C4-2B (cell line): ENCODE data around the gene CHD9NB.

Experiments
- H3K27ac ChIP-seq: fragments of 450-650 bp; 2 replicates; pipeline ENCODE4 v1.5.1; 2017
- ZFX ChIP-seq: fragments of 450-650 bp; IDR thresholded peaks from 2 replicates; pipeline ENCODE4 v1.6.1; 2017
- TF ChIP-seq, protein P1 (sequence below): fragments of 450-650 bp; conservative IDR thresholded peaks from 2 replicates; pipeline ENCODE4 v1.5.1; 2017; ENCODE audit warnings: mild to moderate bottlenecking

Gene CHD9NB

DNA sequence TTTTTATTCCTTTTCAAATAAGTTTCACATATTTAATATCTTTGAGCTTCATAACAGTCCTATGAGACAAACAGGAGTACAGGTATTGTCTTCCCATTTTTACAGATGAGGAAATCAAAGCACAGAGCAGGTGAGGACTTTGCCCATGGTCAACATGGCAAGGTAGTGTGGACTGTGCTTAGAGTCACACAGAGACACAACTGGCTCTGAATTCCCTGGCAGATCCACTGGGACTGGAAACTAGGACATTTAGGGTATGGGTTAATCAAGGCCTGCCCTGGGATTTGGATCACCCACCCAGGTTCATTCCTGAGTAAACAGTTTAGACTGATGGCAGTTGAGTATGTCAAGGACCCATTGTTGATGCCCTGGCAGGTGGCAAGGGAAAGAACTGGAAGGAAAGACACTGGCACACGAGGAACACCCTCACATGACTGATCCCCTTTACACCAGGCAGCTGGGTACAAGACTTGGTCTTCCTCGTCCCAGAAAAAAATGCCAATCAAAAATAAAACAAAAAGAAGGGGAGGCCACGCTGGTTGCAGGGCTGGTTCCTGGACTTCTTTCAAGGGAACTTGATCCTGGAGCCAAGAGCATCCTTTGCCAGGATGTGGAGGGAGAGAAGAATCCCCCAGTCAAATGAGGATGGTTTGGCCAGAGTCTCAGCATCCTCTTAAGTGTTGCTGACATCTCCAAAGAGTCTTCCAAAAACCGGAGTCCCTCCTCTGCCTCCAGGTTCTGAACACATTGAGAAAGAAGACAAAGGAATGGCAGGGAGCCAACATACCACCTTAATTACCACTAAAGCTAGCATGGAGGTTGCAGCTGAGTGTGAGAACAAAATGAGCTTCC is 37.0 kb upstream of the CHD9NB start:
- no peak for TF ChIP-seq ZFX
- H3K27ac ChIP-seq = peak overlapping the region; percentile 63

DNA sequence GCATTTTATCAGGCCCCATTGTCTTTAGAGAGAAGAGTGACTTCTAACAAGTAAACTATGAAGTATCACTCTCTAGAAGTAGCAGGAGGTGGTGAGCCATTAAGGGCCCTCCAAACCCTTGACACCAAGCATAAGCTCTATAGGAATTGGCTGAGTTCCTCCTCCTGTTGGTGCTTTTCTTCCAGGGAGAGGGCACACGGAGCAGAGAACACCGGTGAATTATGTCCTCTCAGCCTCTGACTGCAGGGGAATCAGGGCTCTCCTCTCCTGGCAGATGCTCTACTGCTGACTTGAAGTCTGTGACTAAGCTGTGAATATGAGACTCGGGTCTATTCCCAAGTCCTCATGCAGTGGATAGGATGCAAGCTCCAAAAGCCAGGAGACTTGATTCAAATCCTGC is 34.4 kb upstream of the CHD9NB start:
- H3K27ac ChIP-seq = no peak overlapping the region

DNA sequence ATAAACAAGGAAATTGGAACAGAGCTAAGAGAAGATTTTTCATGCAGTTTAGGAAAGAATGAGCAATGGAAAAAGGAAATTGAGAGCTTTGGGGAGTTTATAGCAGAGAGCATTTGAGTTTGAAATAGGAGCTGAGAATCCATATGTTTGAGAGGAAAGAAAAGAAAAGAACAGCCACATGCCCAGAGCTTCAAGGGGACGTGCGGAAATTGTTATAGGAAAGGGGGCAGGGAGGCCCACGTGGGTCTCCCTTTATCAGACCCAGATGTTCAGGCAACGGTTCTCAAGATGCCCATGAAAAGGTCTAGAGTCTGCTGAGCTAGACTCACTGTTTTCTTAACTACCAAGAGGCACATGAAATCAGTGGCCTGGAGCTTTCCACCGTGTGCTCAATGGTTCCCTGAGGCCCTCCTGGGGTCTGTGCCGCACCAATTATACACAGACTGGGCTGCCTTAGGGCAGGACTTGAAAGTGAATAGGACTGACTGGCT is 33.3 kb upstream of the CHD9NB start:
- TF ChIP-seq ZFX = no peak
- TF ChIP-seq, protein P1, sequence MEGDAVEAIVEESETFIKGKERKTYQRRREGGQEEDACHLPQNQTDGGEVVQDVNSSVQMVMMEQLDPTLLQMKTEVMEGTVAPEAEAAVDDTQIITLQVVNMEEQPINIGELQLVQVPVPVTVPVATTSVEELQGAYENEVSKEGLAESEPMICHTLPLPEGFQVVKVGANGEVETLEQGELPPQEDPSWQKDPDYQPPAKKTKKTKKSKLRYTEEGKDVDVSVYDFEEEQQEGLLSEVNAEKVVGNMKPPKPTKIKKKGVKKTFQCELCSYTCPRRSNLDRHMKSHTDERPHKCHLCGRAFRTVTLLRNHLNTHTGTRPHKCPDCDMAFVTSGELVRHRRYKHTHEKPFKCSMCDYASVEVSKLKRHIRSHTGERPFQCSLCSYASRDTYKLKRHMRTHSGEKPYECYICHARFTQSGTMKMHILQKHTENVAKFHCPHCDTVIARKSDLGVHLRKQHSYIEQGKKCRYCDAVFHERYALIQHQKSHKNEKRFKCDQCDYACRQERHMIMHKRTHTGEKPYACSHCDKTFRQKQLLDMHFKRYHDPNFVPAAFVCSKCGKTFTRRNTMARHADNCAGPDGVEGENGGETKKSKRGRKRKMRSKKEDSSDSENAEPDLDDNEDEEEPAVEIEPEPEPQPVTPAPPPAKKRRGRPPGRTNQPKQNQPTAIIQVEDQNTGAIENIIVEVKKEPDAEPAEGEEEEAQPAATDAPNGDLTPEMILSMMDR = no peak
- H3K27ac ChIP-seq = peak overlapping the region; percentile 58

More for the DNA sequence above, 34.4 kb upstream of the CHD9NB start:
- TF ChIP-seq, protein P1 = no peak
- no peak for TF ChIP-seq ZFX

DNA sequence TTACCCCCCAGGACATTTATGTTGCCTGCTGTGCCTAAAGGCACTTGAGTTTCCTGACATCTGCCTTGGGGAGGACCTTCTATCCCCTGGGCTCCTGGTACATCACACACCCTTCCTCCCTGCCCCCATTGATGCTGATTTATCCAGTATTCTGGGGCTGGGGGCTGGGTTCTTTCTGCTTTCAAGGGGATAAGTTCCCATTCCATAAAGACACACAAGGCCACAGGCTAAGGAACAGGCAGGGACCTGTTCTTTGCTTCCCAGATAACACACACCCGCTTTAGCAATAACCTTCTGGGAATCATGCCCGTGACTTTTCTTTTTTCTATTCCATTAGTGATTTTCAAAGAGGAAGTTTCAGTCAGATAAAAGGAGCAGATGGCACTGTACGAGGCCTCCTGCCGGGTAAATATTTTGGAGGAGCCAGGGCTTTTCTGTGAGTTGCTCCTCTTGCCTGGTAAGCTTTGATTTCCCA is 32.7 kb upstream of the CHD9NB start:
- H3K27ac ChIP-seq = peak overlapping the region; percentile 58
- no peak for TF ChIP-seq ZFX
- TF ChIP-seq, protein P1 = no peak

DNA sequence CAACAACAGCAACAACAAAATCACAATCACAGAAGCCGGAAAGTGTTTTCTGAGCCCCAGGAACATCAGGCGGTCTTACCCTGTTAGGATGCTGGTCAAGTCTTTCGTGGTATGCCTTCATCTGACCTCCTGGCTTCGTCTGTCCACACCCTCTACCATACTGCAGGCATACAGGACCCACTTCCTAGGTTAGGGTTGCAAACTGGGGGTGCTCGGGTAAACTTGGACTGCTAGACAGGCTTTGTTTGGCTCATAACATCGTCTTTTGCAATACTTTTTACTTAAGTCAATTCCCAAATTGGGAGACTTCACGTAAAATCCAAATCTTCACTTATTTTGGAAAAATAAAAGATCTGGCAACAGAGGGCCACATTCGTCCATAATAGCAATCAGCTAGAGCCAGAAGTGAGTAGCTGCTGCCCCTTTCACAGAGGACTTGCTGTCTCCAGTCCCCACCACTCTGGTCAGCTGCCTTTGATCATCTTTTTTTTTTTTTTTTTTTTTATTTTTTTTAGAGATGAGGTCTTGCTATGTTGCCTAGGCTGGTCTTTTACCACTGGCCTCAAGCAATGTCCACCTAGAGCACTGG is 32.1 kb upstream of the CHD9NB start:
- peak overlapping the region; percentile 58 for H3K27ac ChIP-seq
- no peak for TF ChIP-seq ZFX
- TF ChIP-seq, protein P1 = no peak

DNA sequence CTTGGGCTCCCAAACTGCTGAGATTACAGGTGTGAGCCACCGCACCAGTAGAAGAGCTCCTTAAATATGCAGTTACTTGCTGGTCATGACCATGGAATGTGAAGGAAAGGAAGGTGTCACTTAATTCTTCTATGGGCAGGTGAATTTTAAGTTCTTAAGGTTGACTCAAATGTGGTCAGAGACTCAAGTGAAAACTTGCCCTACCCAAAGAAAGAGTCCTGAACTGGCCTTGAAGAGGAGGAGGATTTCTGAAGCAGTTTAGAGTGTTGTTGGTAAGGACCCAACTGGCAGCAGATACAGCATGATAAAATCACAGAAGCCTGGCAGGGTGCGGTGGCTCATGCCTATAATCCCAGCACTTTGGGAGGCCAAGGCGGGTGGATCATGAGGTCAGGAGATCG is 31.4 kb upstream of the CHD9NB start:
- H3K27ac ChIP-seq = peak overlapping the region; percentile 58
- no peak for TF ChIP-seq ZFX
- TF ChIP-seq, protein P1 = no peak

DNA sequence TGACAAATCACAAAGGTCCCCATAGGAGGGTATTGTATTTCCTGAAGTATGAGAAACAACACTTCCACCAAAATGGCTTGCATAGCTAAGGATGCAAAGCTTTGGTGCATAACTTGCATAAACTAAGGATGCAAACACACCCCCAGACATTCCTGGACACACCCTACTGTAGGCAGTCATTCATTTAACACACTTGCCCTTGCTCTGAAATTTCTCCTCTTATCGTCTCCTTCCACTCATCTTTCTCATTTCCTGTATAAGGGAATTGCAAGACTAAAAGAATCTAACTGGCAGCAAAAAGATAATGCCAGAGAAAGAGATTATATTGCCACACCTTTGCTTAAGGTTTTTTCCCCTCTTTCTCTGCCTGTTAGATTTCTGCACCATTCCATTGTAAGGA is 30.4 kb upstream of the CHD9NB start:
- TF ChIP-seq, protein P1 = no peak
- no peak for TF ChIP-seq ZFX
- H3K27ac ChIP-seq = no peak overlapping the region
